SK-N-SH (cell line): Measurements from ENCODE around the gene SMIM44. TPM values are rescaled to one million over a fixed set of nuclear protein-coding genes. Genes with fewer than 3 reads are reported as not detected.
A peak's percentile ranks its signal among the peaks of the same experiment; 100 is the strongest.

Source experiments
- CTCF ChIA-PET: fragments of 300-600, 350-600 bp; formaldehyde crosslinking; extraction: SDS; loops from one replicate; lab custom pipeline; 2021; lab: Yijun Ruan, JAX
- POLR2A ChIA-PET: fragments of 350-600 bp; sonication (Branson Sonifier 250); formaldehyde crosslinking; extraction: SDS; loops from one replicate; lab custom pipeline; 2020; ENCODE audit warnings: antibody characterized with exemption, inconsistent platforms; lab: Yijun Ruan, JAX
- DNase-seq: peaks from one replicate; pipeline ENCODE4 v3.0.0; 2012
- H2AFZ ChIP-seq: fragments of 200-600 bp; sonication (generic); 2 replicates; pipeline ENCODE4 v1.8.1; 2016; ENCODE audit warnings: antibody characterized with exemption, mild to moderate bottlenecking, low read depth
- H3F3A ChIP-seq: fragments of 200-600 bp; sonication (generic); replicated peaks from 2 replicates; pipeline ENCODE3; 2016; ENCODE audit warnings: antibody characterized with exemption, mild to moderate bottlenecking; ENCODE audit not compliant: insufficient read depth
- H3K27ac ChIP-seq, 2 experiments: fragments of 200-500 bp in 1 of 2; fragments of 200-600 bp in 1 of 2; sonication (Bioruptor generic) in 1 of 2; sonication (generic), shearing (Covaris generic) in 1 of 2; 2 replicates each; pipeline versions ENCODE4 v1.5.1 to v1.6.1; 2014 to 2016; ENCODE audit warnings: low read depth in 2 of 2, inconsistent platforms in 1 of 2, low read length in 1 of 2, mild to moderate bottlenecking in 1 of 2, mixed read lengths in 1 of 2
- H3K27me3 ChIP-seq: fragments of 200-600 bp; sonication (generic), shearing (Covaris generic); 2 replicates; pipeline ENCODE4 v1.6.1; 2016; ENCODE audit warnings: mixed run types; ENCODE audit not compliant: insufficient read depth
- H3K36me3 ChIP-seq, 2 experiments: fragments of 200-500 bp in 1 of 2; fragments of 200-600 bp in 1 of 2; sonication (Bioruptor generic) in 1 of 2; sonication (generic) in 1 of 2; replicated peaks in 1 of 2; 2 replicates each; pipeline versions ENCODE3 to v1.5.1; 2014 to 2016; ENCODE audit warnings: low read length in 1 of 2, mild to moderate bottlenecking in 1 of 2; ENCODE audit not compliant: insufficient read depth in 2 of 2, control insufficient read depth in 1 of 2
- H3K4me1 ChIP-seq, 2 experiments: fragments of 200-500 bp in 1 of 2; fragments of 200-600 bp in 1 of 2; sonication (Bioruptor generic) in 1 of 2; sonication (generic), shearing (Covaris generic) in 1 of 2; 2 replicates each; pipeline versions ENCODE4 v1.5.1 to v1.6.1; 2014 to 2016; ENCODE audit warnings: low read depth in 1 of 2, low read length in 1 of 2, mixed run types in 1 of 2; ENCODE audit not compliant: insufficient read depth in 2 of 2, control insufficient read depth in 1 of 2
- H3K4me2 ChIP-seq: fragments of 200-600 bp; sonication (generic), shearing (Covaris generic); 2 replicates; pipeline ENCODE4 v1.6.1; 2017; ENCODE audit warnings: mixed run types
- H3K4me3 ChIP-seq, 2 experiments: fragments of 200-500 bp in 1 of 2; fragments of 200-600 bp in 1 of 2; sonication (Bioruptor generic) in 1 of 2; sonication (generic), shearing (Covaris generic) in 1 of 2; 2 replicates each; pipeline versions ENCODE4 v1.5.1 to v1.8.1; 2014 to 2016; ENCODE audit warnings: low read depth in 2 of 2, inconsistent platforms in 1 of 2, low read length in 1 of 2, mild to moderate bottlenecking in 1 of 2, mixed read lengths in 1 of 2, moderate library complexity in 1 of 2
- H3K79me2 ChIP-seq: fragments of 200-600 bp; sonication (generic); 2 replicates; pipeline ENCODE4 v1.8.1; 2017; ENCODE audit warnings: mild to moderate bottlenecking; ENCODE audit not compliant: insufficient read depth
- H3K9ac ChIP-seq: fragments of 200-600 bp; sonication (generic); 2 replicates; pipeline ENCODE4 v1.6.1; 2017; ENCODE audit warnings: mixed run types
- H3K9me2 ChIP-seq: fragments of 200-600 bp; sonication (generic); 2 replicates; pipeline ENCODE4 v1.6.1; 2017; ENCODE audit warnings: mixed run types
- H3K9me3 ChIP-seq: fragments of 200-600 bp; sonication (generic); 2 replicates; pipeline ENCODE4 v1.6.1; 2017; ENCODE audit warnings: mixed run types, mild to moderate bottlenecking, moderate library complexity
- H4K20me1 ChIP-seq: fragments of 200-600 bp; sonication (generic); 2 replicates; pipeline ENCODE4 v1.6.1; 2017; ENCODE audit warnings: mild to moderate bottlenecking, mixed run types; ENCODE audit not compliant: insufficient read depth
- CHD2 ChIP-seq: fragments of 150-350 bp; IDR thresholded peaks from 2 replicates; pipeline ENCODE4 v1.6.1; 2018; ENCODE audit warnings: low read length; ENCODE audit not compliant: partially characterized antibody
- ELF1 ChIP-seq: IDR thresholded peaks from 2 replicates; pipeline ENCODE4 v1.4.0; 2012
- FOXJ3 ChIP-seq: sonication (generic); formaldehyde crosslinking; IDR thresholded peaks from 2 replicates; pipeline ENCODE4 v1.5.1; 2020; ENCODE audit warnings: mild to moderate bottlenecking, missing genetic modification reagents
- FOXM1 ChIP-seq: IDR thresholded peaks from 2 replicates; pipeline ENCODE4 v1.4.0; 2012; ENCODE audit warnings: low read depth, mild to moderate bottlenecking
- GATA2 ChIP-seq: sonication (generic); formaldehyde crosslinking; IDR thresholded peaks from 2 replicates; pipeline ENCODE4 v1.5.0; 2020; ENCODE audit warnings: mild to moderate bottlenecking, missing genetic modification reagents
- MXI1 ChIP-seq: IDR thresholded peaks from 2 replicates; pipeline ENCODE4 v1.6.1; 2012; ENCODE audit warnings: mild to moderate bottlenecking, low read depth, low read length, improper control_type of control experiment
- NRF1 ChIP-seq: IDR thresholded peaks from 2 replicates; pipeline ENCODE4 v1.6.1; 2012; ENCODE audit warnings: low read depth, mild to moderate bottlenecking, low read length
- POLR2AphosphoS5 ChIP-seq: IDR thresholded peaks from 2 replicates; pipeline ENCODE4 v1.6.1; 2012; ENCODE audit warnings: low read depth, low read length
- RCOR1 ChIP-seq: fragments of 150-350 bp; IDR thresholded peaks from 2 replicates; pipeline ENCODE4 v1.6.1; 2017; ENCODE audit warnings: antibody characterized with exemption, low read length
- REST ChIP-seq: IDR thresholded peaks from 2 replicates; pipeline ENCODE4 v1.6.1; 2012; ENCODE audit warnings: mild to moderate bottlenecking, low read depth, low read length, moderate library complexity
- RFX5 ChIP-seq: IDR thresholded peaks from 2 replicates; pipeline ENCODE4 v1.6.1; 2012; ENCODE audit warnings: mild to moderate bottlenecking, improper control_type of control experiment, low read length
- SMC3 ChIP-seq: IDR thresholded peaks from 2 replicates; pipeline ENCODE4 v1.6.1; 2012; ENCODE audit warnings: low read depth, low read length, improper control_type of control experiment
- TAF1 ChIP-seq: IDR thresholded peaks from 2 replicates; pipeline ENCODE4 v1.6.1; 2012; ENCODE audit warnings: low read depth, mild to moderate bottlenecking, low read length, moderate library complexity, borderline replicate concordance
- TCF12 ChIP-seq: IDR thresholded peaks from 2 replicates; pipeline ENCODE4 v1.4.0; 2012
- TEAD4 ChIP-seq: IDR thresholded peaks from 2 replicates; pipeline ENCODE4 v1.4.0; 2012; ENCODE audit warnings: mild to moderate bottlenecking, borderline replicate concordance; ENCODE audit not compliant: insufficient read depth
- WGBS: methylation state at CpG from one replicate; pipeline ENCODE4 v1.1.6; 2017; ENCODE audit warnings: low lambda C conversion rate; 5-methylcytosine and 5-hydroxymethylcytosine counted together
- polyA plus RNA-seq, 3 experiments: library from polyadenylated mRNA; depleted of rRNA; stranded (reverse); fragments of >200 nt; gene quantifications; 2 replicates each; pipeline ENCODE4 v1.2.3, GENCODE V29; 2012
- TF ChIP-seq, protein P1 (sequence below): IDR thresholded peaks from 2 replicates; pipeline ENCODE4 v1.4.0; 2012; ENCODE audit warnings: low read depth
- TF ChIP-seq, protein P2 (sequence below): IDR thresholded peaks from 2 replicates; pipeline ENCODE4; 2012
- TF ChIP-seq, protein P3 (sequence below): fragments of 150-350 bp; IDR thresholded peaks from 2 replicates; pipeline ENCODE4 v1.6.1; 2017; ENCODE audit warnings: antibody characterized with exemption, low read length, low read depth, borderline replicate concordance

The SMIM44 gene
- polyA plus RNA-seq, 1 of the 3 experiments (the other 2 are of a cell fraction), result not detected

- WGBS, result 98% methylated on average over 7 of the region's 10 CpGs
- Histone ChIP-seq H4K20me1 (no peaks in the 10 kb centered on the region), H2AFZ (no peak overlapping the region), H3K4me1 (peaks cover 0 to 2% of the 10 kb centered on the region in 2 experiments; a peak in 1 of 4 replicates), H3K27me3 (no peaks in the 10 kb centered on the region), H3K36me3 (peaks cover 0 to 9% of the 10 kb centered on the region in 2 experiments), H3K9ac (no peak overlapping the region), H3F3A (peaks cover 17% of the 10 kb centered on the region), H3K79me2 (no peaks in the 10 kb centered on the region), H3K4me3 (peak overlapping the region in 1 of 2 experiments; percentile 1; a peak in 1 of 4 replicates), H3K27ac (no peak overlapping the region), H3K9me3 (no peaks in the 10 kb centered on the region), H3K4me2 (no peak overlapping the region), H3K9me2 (no peaks in the 10 kb centered on the region)
- TF ChIP-seq, protein P1, sequence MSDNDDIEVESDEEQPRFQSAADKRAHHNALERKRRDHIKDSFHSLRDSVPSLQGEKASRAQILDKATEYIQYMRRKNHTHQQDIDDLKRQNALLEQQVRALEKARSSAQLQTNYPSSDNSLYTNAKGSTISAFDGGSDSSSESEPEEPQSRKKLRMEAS, result no peak
- TF ChIP-seq RFX5 (no peak), SMC3 (no peak), TEAD4 (no peak), CHD2 (no peak), FOXM1 (no peak), REST (no peak), GATA2 (CRISPR knock-in tag) (no peak), NRF1 (no peak), TAF1 (no peak), MXI1 (no peak), ELF1 (no peak), RCOR1 (no peak), POLR2AphosphoS5 (no peak), FOXJ3 (CRISPR knock-in tag) (no peak), TCF12 (no peak)
- TF ChIP-seq, protein P2, sequence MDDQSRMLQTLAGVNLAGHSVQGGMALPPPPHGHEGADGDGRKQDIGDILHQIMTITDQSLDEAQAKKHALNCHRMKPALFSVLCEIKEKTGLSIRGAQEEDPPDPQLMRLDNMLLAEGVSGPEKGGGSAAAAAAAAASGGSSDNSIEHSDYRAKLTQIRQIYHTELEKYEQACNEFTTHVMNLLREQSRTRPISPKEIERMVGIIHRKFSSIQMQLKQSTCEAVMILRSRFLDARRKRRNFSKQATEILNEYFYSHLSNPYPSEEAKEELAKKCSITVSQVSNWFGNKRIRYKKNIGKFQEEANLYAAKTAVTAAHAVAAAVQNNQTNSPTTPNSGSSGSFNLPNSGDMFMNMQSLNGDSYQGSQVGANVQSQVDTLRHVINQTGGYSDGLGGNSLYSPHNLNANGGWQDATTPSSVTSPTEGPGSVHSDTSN, result no peak
- TF ChIP-seq, protein P3, sequence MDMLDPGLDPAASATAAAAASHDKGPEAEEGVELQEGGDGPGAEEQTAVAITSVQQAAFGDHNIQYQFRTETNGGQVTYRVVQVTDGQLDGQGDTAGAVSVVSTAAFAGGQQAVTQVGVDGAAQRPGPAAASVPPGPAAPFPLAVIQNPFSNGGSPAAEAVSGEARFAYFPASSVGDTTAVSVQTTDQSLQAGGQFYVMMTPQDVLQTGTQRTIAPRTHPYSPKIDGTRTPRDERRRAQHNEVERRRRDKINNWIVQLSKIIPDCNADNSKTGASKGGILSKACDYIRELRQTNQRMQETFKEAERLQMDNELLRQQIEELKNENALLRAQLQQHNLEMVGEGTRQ, result no peak
- no peak for DNase-seq
- POLR2A ChIA-PET, result no interaction called here
- CTCF ChIA-PET, result no interaction called here
Observed at GRCh38 chr19:3467437-3468198, 15.6 kb downstream of the SMIM44 start.
